ENCODE data around the gene TNFRSF25. TPM values are rescaled to one million over a fixed set of nuclear protein-coding genes. Genes with fewer than 3 reads are reported as not detected.

The TNFRSF25 gene
- total and polyA plus RNA-seq, 2 of the 8 experiments (the other 6 are each of a cell fraction or from before 2014, with no cell fraction given), result 10.7 to 19.5 TPM

DNA sequence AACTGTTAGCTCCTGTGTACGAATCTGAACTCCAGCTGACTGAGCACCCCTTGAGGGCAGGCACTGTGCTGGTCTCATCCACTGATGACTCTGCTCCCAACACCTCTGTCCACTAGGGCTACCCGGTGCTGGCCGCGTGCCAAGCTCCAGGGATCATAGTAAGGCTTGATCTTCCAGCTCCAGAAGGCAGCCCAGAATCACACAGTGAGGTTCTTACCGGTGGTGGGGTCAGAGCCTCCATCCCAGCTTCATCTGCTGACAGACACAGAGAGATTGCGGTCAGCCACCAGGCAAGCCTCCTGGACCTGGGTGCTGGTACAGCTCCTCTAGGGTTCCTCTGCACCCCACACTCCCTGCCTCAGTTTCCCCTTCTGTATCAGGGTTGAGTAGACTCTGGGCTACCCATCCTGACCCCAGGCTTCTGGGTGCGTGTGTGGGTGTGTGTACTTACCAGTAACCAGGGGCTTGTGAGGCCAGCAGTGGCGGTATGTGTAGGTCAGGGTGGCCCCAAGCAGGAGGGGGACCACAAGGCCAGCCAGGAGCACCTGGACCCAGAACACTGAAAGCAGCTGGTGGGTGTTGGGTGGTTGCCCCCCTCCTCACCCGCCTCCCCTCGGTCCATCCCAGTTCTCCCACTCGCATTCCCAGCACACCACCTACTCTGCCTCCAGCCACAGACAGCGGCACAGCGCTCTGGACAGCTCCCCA is 3.4 kb downstream of the TNFRSF25 start (continued):
- TF ChIP-seq, protein P1, sequence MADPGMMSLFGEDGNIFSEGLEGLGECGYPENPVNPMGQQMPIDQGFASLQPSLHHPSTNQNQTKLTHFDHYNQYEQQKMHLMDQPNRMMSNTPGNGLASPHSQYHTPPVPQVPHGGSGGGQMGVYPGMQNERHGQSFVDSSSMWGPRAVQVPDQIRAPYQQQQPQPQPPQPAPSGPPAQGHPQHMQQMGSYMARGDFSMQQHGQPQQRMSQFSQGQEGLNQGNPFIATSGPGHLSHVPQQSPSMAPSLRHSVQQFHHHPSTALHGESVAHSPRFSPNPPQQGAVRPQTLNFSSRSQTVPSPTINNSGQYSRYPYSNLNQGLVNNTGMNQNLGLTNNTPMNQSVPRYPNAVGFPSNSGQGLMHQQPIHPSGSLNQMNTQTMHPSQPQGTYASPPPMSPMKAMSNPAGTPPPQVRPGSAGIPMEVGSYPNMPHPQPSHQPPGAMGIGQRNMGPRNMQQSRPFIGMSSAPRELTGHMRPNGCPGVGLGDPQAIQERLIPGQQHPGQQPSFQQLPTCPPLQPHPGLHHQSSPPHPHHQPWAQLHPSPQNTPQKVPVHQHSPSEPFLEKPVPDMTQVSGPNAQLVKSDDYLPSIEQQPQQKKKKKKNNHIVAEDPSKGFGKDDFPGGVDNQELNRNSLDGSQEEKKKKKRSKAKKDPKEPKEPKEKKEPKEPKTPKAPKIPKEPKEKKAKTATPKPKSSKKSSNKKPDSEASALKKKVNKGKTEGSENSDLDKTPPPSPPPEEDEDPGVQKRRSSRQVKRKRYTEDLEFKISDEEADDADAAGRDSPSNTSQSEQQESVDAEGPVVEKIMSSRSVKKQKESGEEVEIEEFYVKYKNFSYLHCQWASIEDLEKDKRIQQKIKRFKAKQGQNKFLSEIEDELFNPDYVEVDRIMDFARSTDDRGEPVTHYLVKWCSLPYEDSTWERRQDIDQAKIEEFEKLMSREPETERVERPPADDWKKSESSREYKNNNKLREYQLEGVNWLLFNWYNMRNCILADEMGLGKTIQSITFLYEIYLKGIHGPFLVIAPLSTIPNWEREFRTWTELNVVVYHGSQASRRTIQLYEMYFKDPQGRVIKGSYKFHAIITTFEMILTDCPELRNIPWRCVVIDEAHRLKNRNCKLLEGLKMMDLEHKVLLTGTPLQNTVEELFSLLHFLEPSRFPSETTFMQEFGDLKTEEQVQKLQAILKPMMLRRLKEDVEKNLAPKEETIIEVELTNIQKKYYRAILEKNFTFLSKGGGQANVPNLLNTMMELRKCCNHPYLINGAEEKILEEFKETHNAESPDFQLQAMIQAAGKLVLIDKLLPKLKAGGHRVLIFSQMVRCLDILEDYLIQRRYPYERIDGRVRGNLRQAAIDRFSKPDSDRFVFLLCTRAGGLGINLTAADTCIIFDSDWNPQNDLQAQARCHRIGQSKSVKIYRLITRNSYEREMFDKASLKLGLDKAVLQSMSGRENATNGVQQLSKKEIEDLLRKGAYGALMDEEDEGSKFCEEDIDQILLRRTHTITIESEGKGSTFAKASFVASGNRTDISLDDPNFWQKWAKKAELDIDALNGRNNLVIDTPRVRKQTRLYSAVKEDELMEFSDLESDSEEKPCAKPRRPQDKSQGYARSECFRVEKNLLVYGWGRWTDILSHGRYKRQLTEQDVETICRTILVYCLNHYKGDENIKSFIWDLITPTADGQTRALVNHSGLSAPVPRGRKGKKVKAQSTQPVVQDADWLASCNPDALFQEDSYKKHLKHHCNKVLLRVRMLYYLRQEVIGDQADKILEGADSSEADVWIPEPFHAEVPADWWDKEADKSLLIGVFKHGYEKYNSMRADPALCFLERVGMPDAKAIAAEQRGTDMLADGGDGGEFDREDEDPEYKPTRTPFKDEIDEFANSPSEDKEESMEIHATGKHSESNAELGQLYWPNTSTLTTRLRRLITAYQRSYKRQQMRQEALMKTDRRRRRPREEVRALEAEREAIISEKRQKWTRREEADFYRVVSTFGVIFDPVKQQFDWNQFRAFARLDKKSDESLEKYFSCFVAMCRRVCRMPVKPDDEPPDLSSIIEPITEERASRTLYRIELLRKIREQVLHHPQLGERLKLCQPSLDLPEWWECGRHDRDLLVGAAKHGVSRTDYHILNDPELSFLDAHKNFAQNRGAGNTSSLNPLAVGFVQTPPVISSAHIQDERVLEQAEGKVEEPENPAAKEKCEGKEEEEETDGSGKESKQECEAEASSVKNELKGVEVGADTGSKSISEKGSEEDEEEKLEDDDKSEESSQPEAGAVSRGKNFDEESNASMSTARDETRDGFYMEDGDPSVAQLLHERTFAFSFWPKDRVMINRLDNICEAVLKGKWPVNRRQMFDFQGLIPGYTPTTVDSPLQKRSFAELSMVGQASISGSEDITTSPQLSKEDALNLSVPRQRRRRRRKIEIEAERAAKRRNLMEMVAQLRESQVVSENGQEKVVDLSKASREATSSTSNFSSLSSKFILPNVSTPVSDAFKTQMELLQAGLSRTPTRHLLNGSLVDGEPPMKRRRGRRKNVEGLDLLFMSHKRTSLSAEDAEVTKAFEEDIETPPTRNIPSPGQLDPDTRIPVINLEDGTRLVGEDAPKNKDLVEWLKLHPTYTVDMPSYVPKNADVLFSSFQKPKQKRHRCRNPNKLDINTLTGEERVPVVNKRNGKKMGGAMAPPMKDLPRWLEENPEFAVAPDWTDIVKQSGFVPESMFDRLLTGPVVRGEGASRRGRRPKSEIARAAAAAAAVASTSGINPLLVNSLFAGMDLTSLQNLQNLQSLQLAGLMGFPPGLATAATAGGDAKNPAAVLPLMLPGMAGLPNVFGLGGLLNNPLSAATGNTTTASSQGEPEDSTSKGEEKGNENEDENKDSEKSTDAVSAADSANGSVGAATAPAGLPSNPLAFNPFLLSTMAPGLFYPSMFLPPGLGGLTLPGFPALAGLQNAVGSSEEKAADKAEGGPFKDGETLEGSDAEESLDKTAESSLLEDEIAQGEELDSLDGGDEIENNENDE (IDR thresholded peaks at IDR 0.05; ENCODE audit: insufficient replicate concordance, low read length), result no peak
- no peak for TF ChIP-seq SRF (IDR thresholded peaks at IDR 0.05; ENCODE audit: low read depth, low read length)

All from H1 (cell line).